ENCODE results near the gene SOX18. TPM values are rescaled to one million over a fixed set of nuclear protein-coding genes. Genes with fewer than 3 reads are reported as not detected.
"Not testable (repeated sequence)": the region's sequence is repeated elsewhere in the genome, so short reads cannot be mapped to it uniquely, and the experiment has no call there.

SOX18 gene
- total RNA-seq, 3 donors from 2014 or later = 4.7 to 20.0 (median 12.6) TPM

- intact Hi-C loops (cut with DNase I, micrococcal nuclease) = no loop called here
- no peaks in the 10 kb centered on the region for H3K9me3 ChIP-seq
- H3K4me3 ChIP-seq = no peak overlapping the region
- ATAC-seq (no peak), DNase-seq (no peak)
- no peaks in the 10 kb centered on the region for H3K4me1 ChIP-seq (ENCODE audit: low read depth)
- no peak for TF ChIP-seq CTCF (IDR thresholded peaks at IDR 0.05)
- no peaks in the 10 kb centered on the region for H3K36me3 ChIP-seq (ENCODE audit: low read depth)
Observed at GRCh38 chr20:64093013-64093503, 43.6 kb upstream of the SOX18 start.

GRCh38 chr20:64092258-64093012 lies 43.0 kb upstream of the SOX18 start:
- ATAC-seq (peak; percentile 25), DNase-seq (no peak)
- no peaks in the 10 kb centered on the region for H3K36me3 ChIP-seq (ENCODE audit: low read depth)
- no peak overlapping the region for H3K4me3 ChIP-seq
- TF ChIP-seq CTCF (IDR thresholded peaks at IDR 0.05) = no peak
- intact Hi-C loops (cut with DNase I, micrococcal nuclease) = no loop called here
- H3K4me1 ChIP-seq (ENCODE audit: low read depth) = no peaks in the 10 kb centered on the region
- no peaks in the 10 kb centered on the region for H3K9me3 ChIP-seq

- H3K4me3 ChIP-seq = no peak overlapping the region
- ATAC-seq (no peak), DNase-seq (no peak)
- intact Hi-C loops (cut with DNase I, micrococcal nuclease) = no loop called here
- no peaks in the 10 kb centered on the region for H3K4me1 ChIP-seq (ENCODE audit: low read depth)
- no peaks in the 10 kb centered on the region for H3K9me3 ChIP-seq
- TF ChIP-seq CTCF (IDR thresholded peaks at IDR 0.05) = no peak
- H3K36me3 ChIP-seq (ENCODE audit: low read depth) = no peaks in the 10 kb centered on the region
Observed at GRCh38 chr20:64091770-64092169, 42.3 kb upstream of the SOX18 start.

DNA sequence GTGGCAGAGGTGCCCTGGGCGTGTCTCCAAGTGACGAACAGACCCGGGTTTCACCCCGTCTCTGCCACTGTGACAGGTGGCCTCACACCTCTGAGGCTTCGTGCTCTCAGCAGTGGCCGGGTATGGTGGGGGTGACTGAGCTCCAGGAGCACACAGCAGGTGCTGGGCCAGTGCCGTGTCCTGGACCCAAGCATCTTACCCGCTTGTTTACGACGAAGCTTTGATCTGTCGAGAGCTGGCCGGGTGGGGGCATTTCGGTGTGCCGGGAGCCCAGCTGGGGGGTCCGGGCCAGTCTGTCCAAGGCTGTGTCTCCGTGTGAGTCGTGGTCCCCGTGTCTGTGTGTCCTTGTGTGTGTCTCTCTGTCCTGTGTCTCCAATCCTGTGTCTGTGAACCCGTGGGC lies 41.9 kb upstream of the SOX18 start:
- ATAC-seq (no peak), DNase-seq (no peak)
- Histone ChIP-seq H3K36me3 (ENCODE audit: low read depth) (no peaks in the 10 kb centered on the region), H3K4me3 (no peak overlapping the region), H3K9me3 (no peaks in the 10 kb centered on the region), H3K4me1 (ENCODE audit: low read depth) (no peaks in the 10 kb centered on the region)
- intact Hi-C loops (cut with DNase I, micrococcal nuclease) = no loop called here
- TF ChIP-seq CTCF (IDR thresholded peaks at IDR 0.05) = no peak

DNA sequence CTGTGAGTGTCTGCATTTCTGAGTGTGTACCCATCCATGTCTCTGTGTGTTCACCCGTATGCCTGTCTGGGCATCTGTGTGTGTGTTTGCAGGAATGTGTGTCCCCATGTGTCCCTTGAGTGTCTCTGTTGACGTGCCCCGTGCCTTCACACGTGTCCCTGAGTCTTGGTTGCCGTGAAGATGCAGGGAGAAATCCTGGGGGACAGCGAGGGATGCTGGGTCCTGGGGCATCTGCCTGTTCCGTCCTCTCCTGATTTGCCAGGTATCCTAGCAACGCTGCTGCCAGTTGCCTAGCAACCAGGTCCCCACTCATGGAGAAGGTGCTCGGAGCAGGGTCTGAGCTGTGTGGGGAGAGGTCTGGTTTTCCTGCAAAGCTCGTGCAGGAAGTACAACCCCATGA lies 40.7 kb upstream of the SOX18 start:
- intact Hi-C loops (cut with DNase I, micrococcal nuclease) = no loop called here
- no peaks in the 10 kb centered on the region for H3K36me3 ChIP-seq (ENCODE audit: low read depth)
- ATAC-seq (no peak), DNase-seq (no peak)
- H3K9me3 ChIP-seq = no peaks in the 10 kb centered on the region
- TF ChIP-seq CTCF (IDR thresholded peaks at IDR 0.05) = no peak
- H3K4me1 ChIP-seq (ENCODE audit: low read depth) = no peaks in the 10 kb centered on the region
- H3K4me3 ChIP-seq = no peak overlapping the region

DNA sequence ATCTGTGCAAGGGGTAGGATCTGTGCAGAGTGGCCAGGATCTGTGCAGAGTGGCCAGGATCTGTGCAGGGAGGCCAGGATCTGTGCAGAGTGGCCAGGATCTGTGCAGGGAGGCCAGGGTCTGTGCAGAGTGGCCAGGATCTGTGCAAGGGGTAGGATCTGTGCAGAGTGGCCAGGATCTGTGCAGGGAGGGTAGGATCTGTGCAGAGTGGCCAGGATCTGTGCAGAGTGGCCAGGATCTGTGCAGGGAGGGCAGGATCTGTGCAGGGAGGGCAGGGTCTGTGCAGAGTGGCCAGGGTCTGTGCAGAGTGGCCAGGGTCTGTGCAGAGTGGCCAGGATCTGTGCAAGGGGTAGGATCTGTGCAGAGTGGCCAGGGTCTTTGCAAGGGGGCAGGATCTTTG lies 39.1 kb upstream of the SOX18 start:
- H3K9me3 ChIP-seq, DNase-seq: not testable (repeated sequence)

GRCh38 chr20:64087226-64087825 lies 37.9 kb upstream of the SOX18 start:
- H3K36me3 ChIP-seq (ENCODE audit: low read depth); ATAC-seq; H3K9me3 ChIP-seq; H3K4me3 ChIP-seq; DNase-seq; H3K4me1 ChIP-seq (ENCODE audit: low read depth); intact Hi-C loops (cut with DNase I, micrococcal nuclease): not testable (repeated sequence)

More for the DNA sequence above, 39.1 kb upstream of the SOX18 start:
- H3K36me3 ChIP-seq (ENCODE audit: low read depth); H3K4me3 ChIP-seq; intact Hi-C loops (cut with DNase I, micrococcal nuclease); H3K4me1 ChIP-seq (ENCODE audit: low read depth); ATAC-seq: not testable (repeated sequence)

Data from mucosa of descending colon (tissue), 3 donors.